GM18907 (cell line): Measurements from ENCODE around the gene MDC1.

ENCODE experiments used
- ATAC-seq: cut with Tn5 transposase; IDR thresholded peaks from one replicate; pipeline ENCODE4 v1.9.1; 2021; ENCODE audit warnings: mild to moderate bottlenecking, moderate library complexity; ENCODE audit not compliant: unreplicated experiment

The MDC1 gene

GRCh38 chr6:30747902-30748769 lies 31.1 kb upstream of the MDC1 start:
- ATAC-seq: no peak

DNA sequence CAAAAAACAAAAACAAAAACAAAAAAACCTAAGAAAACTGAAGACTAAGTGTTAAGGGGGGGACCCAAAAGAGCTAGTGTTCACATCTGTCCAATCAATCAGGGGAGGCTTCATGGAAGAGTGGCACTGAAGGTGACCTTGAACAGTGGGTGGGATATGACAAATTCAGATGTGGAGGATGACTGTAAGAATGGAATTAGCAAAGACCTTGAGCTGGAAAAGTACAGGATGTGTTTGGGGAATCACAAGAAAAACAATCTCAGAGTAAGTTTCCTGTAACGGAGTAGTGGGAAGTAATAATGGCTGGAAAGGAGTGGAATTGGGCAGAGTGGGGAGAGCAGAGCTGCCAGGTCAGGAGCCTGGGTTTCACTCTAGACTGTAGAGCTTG lies 30.2 kb upstream of the MDC1 start:
- ATAC-seq: no peak

DNA sequence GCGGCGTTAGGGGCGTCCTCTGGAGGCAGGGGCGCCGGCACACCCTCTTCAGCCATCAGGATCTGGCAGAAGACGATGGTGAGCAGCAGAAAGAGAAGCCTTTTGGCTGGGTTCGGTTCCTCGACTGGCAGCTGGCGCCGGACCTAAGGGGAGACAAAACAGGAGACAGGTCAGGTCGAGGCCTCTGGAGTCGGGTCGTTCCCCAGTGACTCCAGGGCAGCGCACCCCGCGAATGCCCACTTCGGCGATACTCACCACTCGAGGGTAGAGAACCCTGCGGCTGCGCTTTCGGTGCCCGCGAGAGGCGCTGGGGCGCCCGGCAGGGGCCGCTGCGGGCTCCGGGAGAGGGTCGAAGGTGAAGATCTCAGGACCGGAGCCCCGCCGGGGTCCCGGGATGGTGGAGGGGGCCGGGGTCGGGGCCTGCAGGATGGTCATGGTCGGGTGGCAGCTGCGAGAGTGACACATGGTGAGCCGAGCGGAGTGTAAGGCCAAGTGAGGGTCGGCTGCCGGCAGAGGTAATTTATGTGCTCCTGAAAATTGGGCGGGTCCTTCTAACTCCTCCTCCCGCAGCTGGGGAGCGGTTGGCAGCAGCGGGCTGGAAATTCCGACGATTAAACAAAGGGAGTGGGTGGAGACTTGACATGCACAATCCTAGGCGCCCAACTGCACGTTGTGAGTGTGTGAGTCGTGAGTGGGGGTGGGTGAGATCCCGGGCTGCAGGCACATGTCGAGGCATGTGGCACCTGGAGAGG lies 27.1 kb upstream of the MDC1 start, which contains the start of gene IER3:
Gene IER3 (minus strand): TSS at position 494 of the 752 bp plus-strand sequence. CDS start 29 bp downstream, at position 465.
- no peak for ATAC-seq

GRCh38 chr6:30743099-30744053 lies 26.3 kb upstream of the MDC1 start:
- ATAC-seq: peak; percentile 9

- peak; percentile 70 for ATAC-seq
Measured at GRCh38 chr6:30742316-30743098, 25.4 kb upstream of the MDC1 start, which contains the start of gene FLOT1. Gene FLOT1 (minus strand): TSS chr6:30742687. CDS start chr6:30742189, 498 bp downstream.

- no peak for ATAC-seq
Measured at GRCh38 chr6:30741789-30742315, 24.8 kb upstream of the MDC1 start.

DNA sequence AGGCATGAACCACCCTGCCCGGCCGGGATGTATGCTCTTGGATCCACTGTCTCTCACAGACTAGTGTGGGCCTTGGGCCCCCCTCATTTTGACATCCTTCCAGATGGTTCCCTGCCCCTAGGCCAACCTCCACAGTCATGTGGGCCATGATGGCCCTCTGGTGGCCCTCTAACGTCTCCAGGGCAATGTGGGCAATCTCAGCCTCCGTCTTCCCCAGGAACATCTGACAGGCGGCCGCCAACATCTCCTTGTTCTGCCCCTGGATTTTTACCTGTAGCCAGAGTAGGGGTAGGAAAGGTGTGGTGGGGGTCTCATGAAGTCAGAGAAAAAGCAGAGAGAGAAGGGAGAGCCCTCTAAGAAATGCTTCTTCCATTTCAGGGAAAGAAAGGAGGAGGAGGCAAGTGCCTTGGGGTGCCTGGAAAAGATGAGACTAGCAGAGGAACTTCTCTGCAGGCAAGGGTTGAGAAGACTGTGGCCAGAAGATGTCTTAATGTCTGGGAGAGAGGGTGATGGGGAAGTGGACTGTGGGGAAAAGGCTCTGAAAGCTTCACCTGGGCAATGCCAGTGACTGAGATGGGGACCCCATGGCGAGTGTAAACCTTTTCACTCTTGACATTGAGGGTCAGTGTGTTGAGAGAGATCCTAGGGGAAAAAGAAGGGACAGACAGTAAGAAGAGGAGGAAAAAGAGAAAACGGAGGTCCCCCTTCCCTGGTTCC lies 24.1 kb upstream of the MDC1 start:
- ATAC-seq: no peak

DNA sequence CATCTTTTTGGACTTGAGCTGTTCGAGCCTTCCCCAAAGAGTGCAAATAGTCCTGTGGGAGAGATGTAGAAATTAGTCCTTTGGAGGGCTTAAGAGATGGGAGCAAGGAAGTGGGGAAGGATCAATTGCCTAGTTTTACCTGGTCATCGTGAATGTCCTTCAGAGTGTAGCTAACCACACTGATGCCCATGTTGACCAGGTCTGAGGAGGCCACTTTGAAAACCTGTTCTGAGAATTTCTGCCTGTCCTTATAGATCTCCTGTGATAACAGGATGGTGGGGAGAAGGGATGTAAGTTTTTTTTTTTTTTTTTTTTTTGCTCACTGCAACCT lies 23.4 kb upstream of the MDC1 start:
- ATAC-seq: no peak

DNA sequence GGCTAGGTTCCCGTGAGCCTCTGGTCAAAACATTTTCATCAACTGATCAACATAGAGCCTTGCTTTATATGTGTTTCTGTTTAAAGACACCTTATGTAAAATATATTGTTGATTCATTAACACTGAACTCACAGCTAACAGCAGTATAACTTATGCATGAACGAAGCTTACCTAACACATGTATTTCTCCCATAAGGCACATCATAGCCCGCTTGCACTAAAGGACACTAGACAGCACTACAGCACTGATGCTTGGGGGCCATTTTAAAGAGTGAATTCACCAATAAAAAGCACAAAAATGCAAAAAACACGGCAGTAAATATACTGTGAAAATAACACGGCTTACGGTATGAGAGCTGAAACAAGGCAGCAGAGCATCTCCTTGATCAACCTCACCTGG lies 21.5 kb upstream of the MDC1 start:
- ATAC-seq: no peak

GRCh38 chr6:30735668-30736314 lies 18.7 kb upstream of the MDC1 start:
- no peak for ATAC-seq

GRCh38 chr6:30732237-30732943 lies 15.3 kb upstream of the MDC1 start:
- no peak for ATAC-seq

- peak; percentile 56 for ATAC-seq
Measured at GRCh38 chr6:30730601-30731435, 13.7 kb upstream of the MDC1 start.

DNA sequence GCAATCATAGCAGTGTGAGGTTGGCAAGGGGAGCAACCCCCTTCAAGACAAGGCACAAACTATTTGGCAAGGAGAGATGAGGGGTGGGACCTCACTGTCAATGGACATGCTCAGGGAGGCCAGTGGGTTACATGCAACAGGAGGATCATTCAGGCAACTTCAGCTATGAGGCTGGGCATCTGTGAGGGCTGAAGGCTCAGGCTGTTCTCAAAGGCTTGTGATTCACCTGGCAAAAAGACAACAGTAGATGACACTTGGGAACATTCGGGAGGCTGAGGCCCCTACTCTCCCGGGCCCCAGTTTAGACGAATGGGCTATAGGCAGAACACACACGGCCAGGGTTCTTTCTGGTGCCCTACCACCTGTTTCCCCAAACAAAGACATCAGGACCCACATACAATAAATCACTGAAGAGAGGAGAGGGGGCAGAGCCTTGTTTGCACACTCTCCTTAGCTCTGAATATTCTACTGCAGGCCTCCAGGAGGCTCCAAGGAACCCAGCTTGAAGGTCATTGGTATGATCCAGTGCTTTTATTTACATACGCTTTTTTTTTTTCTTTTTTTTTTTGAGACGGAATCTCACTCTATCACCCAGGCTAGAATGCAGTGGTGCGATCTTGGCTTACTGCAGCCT lies 11.0 kb upstream of the MDC1 start:
- no peak for ATAC-seq

DNA sequence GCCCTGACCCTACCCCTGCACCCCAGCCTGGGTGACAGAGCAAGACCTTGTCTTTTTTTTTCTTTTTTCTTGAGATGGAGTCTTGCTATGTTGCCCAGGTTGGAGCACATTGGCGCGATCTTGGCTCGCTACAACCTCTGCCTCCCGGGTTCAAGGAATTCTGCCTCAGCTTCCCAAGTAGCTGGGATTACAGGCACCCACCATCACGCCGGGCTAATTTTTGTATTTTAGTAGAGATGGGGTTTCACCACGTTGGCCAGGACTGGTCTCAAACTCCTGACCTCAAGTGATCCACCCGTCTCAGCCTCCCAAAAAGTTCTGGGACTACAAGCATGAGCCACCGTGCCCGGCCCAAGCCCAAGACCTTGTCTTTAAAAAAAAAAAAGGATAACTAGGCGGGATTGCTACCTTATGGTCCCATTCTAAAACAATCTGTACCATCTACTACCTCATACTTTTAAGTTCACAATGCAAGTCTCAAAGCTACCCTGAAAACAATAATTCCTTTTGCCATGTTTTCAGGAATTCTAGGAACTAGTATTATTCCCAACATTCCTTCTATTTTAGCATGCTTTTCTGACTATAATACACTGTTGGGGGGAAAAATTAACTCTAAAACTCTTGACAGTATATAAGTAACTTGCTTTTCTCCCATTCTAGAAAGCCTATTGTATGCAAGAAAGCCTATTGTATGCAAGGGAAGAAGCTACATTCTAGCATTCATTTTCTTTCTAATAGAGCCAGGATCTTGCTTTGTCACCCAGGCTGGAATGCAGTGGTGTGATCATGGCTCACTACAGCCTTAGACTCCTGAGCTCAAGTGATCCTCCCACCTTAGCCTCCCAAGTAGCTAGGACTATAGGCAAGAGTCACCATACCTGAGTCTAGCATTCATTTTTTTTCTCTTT lies 9.7 kb upstream of the MDC1 start:
- ATAC-seq: no peak

- no peak for ATAC-seq
Measured at GRCh38 chr6:30725713-30726505, 8.8 kb upstream of the MDC1 start.
